ENCODE measurements around the gene TSPO. TPM values are rescaled to one million over a fixed set of nuclear protein-coding genes. Genes with fewer than 3 reads are reported as not detected.

Gene TSPO
- polyA plus RNA-seq, 1 donor from 2014 or later = 125 TPM

DNA sequence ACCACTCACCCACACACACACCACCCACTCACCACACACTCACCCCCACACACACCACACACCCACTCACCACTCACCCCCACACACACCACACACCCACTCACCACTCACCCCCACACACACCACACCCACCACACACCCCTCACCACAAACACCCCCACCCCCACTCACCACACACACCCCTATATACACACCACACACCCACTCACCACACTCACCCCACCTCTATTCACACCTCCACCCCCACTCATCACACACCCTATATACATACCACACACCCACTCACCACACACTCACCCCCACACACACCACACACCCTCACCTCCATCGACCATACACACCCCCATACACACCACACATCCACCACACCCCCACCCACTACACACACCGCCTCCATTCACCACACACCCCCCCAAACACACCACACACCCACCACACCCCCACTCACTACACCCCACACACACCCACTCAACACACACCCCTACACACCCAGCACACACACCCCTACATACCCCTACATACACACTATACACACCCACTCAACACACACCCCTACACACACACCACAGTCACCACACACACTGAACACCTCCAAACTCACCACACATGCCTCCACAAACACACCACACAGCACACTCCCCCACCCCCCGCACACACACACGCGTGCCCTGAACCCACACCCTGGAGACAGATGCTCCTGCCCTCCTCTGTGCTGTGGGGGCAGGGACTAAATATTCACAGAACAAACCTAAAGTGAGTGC lies 54.6 kb downstream of the TSPO start:
- Mint-ChIP-seq H3K9me3 (peaks cover 0 to 1% (median 0%) of the 10 kb centered on the region in 3 donors), H3K27me3 (peaks cover 6% of the 10 kb centered on the region), H3K4me3 (no peak overlapping the region), H3K4me1 (no peaks in the 10 kb centered on the region), H3K27ac (no peak overlapping the region), H3K36me3 (no peaks in the 10 kb centered on the region)

GRCh38 chr22:43206509-43207161 lies 55.3 kb downstream of the TSPO start:
- H3K27me3 Mint-ChIP-seq = peaks cover 5% of the 10 kb centered on the region
- H3K4me3 Mint-ChIP-seq = no peak overlapping the region
- H3K4me1 Mint-ChIP-seq = no peaks in the 10 kb centered on the region
- H3K27ac Mint-ChIP-seq = no peak overlapping the region
- H3K36me3 Mint-ChIP-seq = no peaks in the 10 kb centered on the region
- H3K9me3 Mint-ChIP-seq = peaks cover 0 to 1% (median 0%) of the 10 kb centered on the region in 3 donors

DNA sequence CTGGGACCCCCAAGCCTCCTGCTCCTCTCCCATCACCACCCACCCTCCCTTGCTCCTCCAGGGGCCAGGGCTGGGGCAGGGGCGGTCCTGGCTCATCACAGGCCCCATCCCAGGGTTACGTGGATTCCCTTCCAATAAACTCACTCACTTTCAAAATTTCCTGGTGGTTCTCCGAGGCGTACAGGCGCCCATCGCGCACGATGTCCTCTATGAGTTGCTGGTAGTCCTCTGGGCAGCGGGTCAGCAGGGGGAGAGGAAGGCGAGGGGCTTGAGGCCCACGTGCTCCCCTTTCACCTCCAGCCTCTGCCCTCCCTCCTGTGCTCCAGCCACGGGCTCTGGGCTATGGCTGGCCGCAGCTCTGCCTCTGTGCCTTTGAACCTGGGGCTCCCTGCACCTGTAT lies 56.0 kb downstream of the TSPO start:
- Mint-ChIP-seq H3K9me3 (peaks cover 0 to 1% (median 0%) of the 10 kb centered on the region in 3 donors), H3K27ac (peak overlapping the region in 1 of 3 donors; percentile 7), H3K36me3 (no peaks in the 10 kb centered on the region), H3K4me1 (peaks cover 0 to 1% (median 0%) of the 10 kb centered on the region in 3 donors), H3K4me3 (no peak overlapping the region), H3K27me3 (peaks cover 5% of the 10 kb centered on the region)

DNA sequence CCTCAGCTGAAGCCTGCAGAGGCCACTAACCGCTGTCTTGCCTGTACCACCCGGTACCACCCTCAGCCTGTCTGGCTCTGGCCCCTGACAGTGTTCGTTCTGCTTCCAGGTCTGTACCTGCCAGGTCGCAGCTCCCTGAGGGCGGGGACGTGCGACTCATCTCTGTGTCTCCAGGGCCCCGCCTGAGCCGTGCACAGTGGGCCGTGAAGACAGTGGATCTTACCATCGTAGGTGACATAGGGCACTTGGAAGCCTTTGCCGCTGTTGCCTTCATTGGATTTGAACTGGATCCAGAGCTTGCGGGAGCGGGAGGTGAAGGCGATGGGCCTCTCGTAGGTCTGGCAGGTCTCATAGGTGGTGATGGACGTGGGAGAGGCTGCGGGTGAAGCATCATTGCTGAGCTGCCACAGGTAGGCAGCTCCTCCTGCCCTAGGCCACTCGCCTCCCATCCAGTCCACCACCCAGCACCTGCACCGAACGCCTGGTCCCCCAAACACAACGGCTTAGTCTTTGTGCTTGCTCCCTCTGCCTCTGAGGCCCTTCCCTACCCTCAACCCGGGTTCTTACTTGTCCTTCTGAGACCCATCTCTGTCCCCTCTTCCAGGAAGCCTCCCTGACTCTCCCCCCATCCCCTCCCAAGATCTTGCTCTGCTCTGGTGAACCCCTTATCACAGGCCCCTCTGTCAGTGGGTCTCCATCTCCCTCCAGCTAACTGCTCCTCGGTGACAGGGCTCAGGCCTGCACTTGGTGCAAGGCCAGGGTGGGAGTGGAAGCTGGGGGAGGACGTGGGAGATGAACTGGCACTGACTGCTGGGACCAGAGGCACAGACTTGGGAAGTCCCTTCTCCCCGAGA lies 56.7 kb downstream of the TSPO start:
- H3K27ac Mint-ChIP-seq = no peak overlapping the region
- no peaks in the 10 kb centered on the region for H3K9me3 Mint-ChIP-seq
- H3K27me3 Mint-ChIP-seq = peaks cover 5% of the 10 kb centered on the region
- peaks cover 0 to 1% (median 0%) of the 10 kb centered on the region in 3 donors for H3K4me1 Mint-ChIP-seq
- H3K4me3 Mint-ChIP-seq = no peak overlapping the region
- H3K36me3 Mint-ChIP-seq = no peaks in the 10 kb centered on the region

- Mint-ChIP-seq H3K27me3 (peaks cover 5% of the 10 kb centered on the region), H3K9me3 (no peaks in the 10 kb centered on the region), H3K27ac (no peak overlapping the region), H3K4me1 (peaks cover 0 to 1% (median 0%) of the 10 kb centered on the region in 3 donors), H3K4me3 (no peak overlapping the region), H3K36me3 (no peaks in the 10 kb centered on the region)
These were observed 57.6 kb downstream of the TSPO start for GRCh38 chr22:43208703-43209522.

DNA sequence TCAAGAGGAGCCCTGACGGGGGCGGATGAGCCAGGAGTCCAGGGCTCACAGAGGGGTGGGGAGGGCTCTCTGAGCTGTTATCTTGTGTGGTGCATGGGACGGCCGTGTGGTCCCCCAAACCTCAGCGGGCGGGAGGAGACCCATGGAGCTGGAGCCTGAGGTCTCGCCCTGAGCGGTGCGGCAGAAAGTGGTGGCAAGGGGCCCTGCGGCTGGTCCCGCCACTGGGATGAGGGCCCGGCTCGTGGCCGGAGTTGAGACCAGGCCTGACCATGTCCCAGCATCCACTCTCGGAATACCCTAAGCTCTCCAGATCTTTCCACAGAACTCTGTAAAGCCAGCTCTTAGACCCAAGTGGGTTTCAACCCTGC lies 58.1 kb downstream of the TSPO start:
- Mint-ChIP-seq H3K27me3 (peaks cover 5% of the 10 kb centered on the region), H3K4me3 (no peak overlapping the region), H3K4me1 (peaks cover 0 to 1% (median 0%) of the 10 kb centered on the region in 3 donors), H3K27ac (no peak overlapping the region), H3K36me3 (no peaks in the 10 kb centered on the region), H3K9me3 (no peaks in the 10 kb centered on the region)

GRCh38 chr22:43209971-43210370 lies 58.6 kb downstream of the TSPO start:
- no peaks in the 10 kb centered on the region for H3K36me3 Mint-ChIP-seq
- peaks cover 8% of the 10 kb centered on the region for H3K27me3 Mint-ChIP-seq
- H3K9me3 Mint-ChIP-seq = no peaks in the 10 kb centered on the region
- H3K4me3 Mint-ChIP-seq = no peak overlapping the region
- H3K4me1 Mint-ChIP-seq = peaks cover 0 to 1% (median 0%) of the 10 kb centered on the region in 3 donors
- no peak overlapping the region for H3K27ac Mint-ChIP-seq

DNA sequence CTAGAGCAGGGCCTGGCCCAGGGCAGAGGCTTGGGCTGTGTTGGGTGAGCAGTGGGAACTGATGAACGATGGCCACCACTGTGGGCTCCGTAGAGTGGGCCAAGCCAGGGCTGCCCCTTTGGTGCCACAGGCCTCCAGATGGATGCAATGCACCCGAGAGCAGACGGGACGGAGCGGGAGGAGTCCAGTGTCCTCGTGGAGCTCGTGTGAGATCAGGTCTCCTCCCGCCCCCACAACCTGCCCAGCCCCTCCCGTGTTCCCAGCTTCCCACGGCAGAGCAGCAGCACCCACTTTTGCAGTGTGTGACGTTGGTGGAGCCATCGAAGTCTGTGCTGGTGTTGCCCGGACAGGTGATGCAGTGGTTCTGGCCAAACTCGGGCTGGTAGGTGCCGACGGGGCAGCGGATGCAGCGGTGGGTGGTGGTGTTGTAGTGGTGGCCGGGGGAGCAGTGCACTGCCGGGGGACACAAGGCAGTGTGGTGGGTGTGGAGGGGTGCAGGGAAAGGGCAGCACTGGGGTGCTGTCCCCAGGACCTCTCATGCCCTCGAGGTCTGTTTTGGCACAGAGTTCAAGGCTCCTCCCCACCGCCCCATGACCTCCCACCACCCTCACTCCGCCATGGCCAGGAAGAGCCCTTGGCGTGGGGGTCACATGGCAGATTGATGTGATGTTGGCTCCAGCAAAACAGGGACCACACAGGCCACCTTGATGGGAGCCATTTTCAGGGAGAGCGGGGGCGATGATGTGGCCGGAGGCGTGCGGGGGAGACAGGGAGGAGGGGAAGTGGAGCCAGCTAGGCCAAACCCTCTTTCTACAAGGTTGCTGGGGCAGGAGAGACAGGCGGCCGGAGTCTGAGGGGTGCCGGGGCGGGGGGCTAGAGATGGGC lies 59.5 kb downstream of the TSPO start:
- H3K9me3 Mint-ChIP-seq = no peaks in the 10 kb centered on the region
- H3K4me3 Mint-ChIP-seq = no peak overlapping the region
- H3K27me3 Mint-ChIP-seq = peaks cover 8% of the 10 kb centered on the region
- peaks cover 3% of the 10 kb centered on the region for H3K36me3 Mint-ChIP-seq
- peaks cover 0 to 1% (median 0%) of the 10 kb centered on the region in 3 donors for H3K4me1 Mint-ChIP-seq
- peak overlapping the region in 1 of 3 donors; percentile 13 for H3K27ac Mint-ChIP-seq

DNA sequence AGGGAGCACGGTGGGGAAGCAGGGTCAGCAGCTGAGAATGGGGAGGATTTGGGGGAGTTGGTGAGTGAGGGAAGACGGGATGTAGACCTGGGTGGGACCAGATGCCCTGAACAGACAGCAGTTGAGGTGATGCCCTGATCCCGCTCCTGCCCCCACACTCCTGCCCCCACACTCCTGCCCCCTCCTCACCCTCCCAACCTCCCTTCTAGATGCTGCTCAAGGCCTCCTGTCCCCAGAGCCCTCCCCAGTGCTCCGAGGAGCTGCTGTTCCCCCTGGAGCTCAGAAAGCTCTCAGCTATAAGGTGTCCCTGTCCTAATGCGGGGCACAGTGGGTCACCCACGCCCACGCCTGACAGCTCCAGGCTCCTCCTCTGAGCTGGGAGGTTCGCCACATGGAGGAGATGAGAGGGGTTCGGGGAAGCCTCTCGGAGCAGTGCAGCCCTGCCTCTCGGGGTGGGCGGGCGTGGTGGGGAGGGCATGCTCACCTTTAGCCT lies 60.6 kb downstream of the TSPO start:
- no peak overlapping the region for H3K4me3 Mint-ChIP-seq
- peaks cover 3% of the 10 kb centered on the region for H3K36me3 Mint-ChIP-seq
- H3K27me3 Mint-ChIP-seq = peaks cover 8% of the 10 kb centered on the region
- H3K27ac Mint-ChIP-seq = no peak overlapping the region
- peaks cover 0 to 1% (median 0%) of the 10 kb centered on the region in 3 donors for H3K4me1 Mint-ChIP-seq
- no peaks in the 10 kb centered on the region for H3K9me3 Mint-ChIP-seq

DNA sequence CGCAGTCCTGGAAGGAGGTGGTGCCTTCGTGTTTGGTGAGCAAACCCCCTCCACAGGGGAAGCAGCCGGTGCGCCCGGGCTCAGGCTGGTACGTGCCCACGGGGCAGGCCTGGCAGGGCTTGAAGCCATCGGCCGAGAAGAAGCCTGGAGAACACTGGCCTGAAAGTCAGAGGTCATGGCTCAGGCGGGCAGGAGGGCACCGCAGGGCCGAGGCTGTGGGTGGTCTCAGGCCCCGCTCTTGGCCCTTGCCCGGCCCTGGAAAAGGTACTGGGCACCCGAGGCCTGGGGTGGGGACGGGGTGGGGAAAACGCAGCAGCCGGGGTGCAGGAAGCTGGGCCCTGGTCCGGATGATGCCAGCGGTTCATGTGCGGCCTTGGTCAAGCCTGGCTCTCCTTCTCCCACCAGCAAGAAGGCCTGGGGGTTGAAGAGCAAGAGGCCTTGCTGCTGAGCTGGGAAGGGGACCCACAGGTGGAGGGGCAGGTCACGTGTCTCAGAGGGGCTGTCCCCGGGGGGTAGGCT lies 61.1 kb downstream of the TSPO start:
- no peak overlapping the region for H3K27ac Mint-ChIP-seq
- peaks cover 0 to 1% (median 0%) of the 10 kb centered on the region in 3 donors for H3K4me1 Mint-ChIP-seq
- no peaks in the 10 kb centered on the region for H3K9me3 Mint-ChIP-seq
- peaks cover 3% of the 10 kb centered on the region for H3K36me3 Mint-ChIP-seq
- H3K4me3 Mint-ChIP-seq = no peak overlapping the region
- peaks cover 8% of the 10 kb centered on the region for H3K27me3 Mint-ChIP-seq

Other genes starting within 250 kb of the TSPO start
- gene PACSIN2, start 136.4 kb upstream of the TSPO start, polyA plus RNA-seq = 31.5 TPM
- gene TTLL1, start 62.2 kb upstream of the TSPO start, polyA plus RNA-seq = 3.7 TPM
- gene BIK, start 40.8 kb upstream of the TSPO start, polyA plus RNA-seq = 9.7 TPM
- gene MCAT, start 8.2 kb upstream of the TSPO start, polyA plus RNA-seq = 10.2 TPM
- gene TTLL12, start 35.6 kb downstream of the TSPO start, polyA plus RNA-seq = 20.0 TPM
- gene SCUBE1, start 191.8 kb downstream of the TSPO start, polyA plus RNA-seq = not detected

Data from IgD-negative memory B cell (primary cell).